Natural killer cell (primary cell): Measurements from ENCODE around the gene NPAS3. TPM values are rescaled to one million over a fixed set of nuclear protein-coding genes. Genes with fewer than 3 reads are reported as not detected.

ENCODE experiments used
- ATAC-seq, 3 donors: fragments of 150-1000 bp in 2 of 3; fragments of 200-7000 bp in 1 of 3; cut with Tn5 transposase; 1 replicate in 1 of 3; 2 replicates in 2 of 3; pipeline ENCODE4 v1.10.0; 2021; ENCODE audit warnings: mild to moderate bottlenecking in 2 of 3, moderate library complexity in 2 of 3
- DNase-seq, 2 donors: peaks; one replicate each; pipeline versions ENCODE4 v3.0.0 to v3.0.0-alpha.2; 2013 to 2021; ENCODE audit warnings: mixed read lengths in 1 of 2
- H3K27ac ChIP-seq: one replicate; pipeline ENCODE4 v1.5.1; 2013; ENCODE audit warnings: mild to moderate bottlenecking, low read length
- H3K27me3 ChIP-seq: one replicate; pipeline ENCODE4 v1.6.1; 2013; ENCODE audit warnings: low read length; ENCODE audit not compliant: control insufficient read depth, insufficient read depth
- H3K36me3 ChIP-seq: one replicate; pipeline ENCODE4 v1.6.1; 2013; ENCODE audit warnings: low read length; ENCODE audit not compliant: control insufficient read depth, insufficient read depth
- H3K4me1 ChIP-seq: one replicate; pipeline ENCODE4 v1.6.1; 2013; ENCODE audit warnings: low read length; ENCODE audit not compliant: control insufficient read depth, insufficient read depth
- H3K4me3 ChIP-seq: one replicate; pipeline ENCODE4 v1.5.1; 2013; ENCODE audit warnings: low read length
- H3K9me3 ChIP-seq: one replicate; pipeline ENCODE4 v1.6.1; 2013; ENCODE audit warnings: low read length; ENCODE audit not compliant: control insufficient read depth, insufficient read depth
- H3K27ac Mint-ChIP-seq, 2 donors: one replicate each; pipeline ENCODE4 v1.8.0; 2022; ENCODE audit warnings: mild to moderate bottlenecking in 2 of 2, mixed read lengths in 2 of 2, moderate library complexity in 1 of 2
- H3K27me3 Mint-ChIP-seq, 2 donors: one replicate each; pipeline ENCODE4 v1.8.0; 2022; ENCODE audit warnings: low read depth in 2 of 2, mixed read lengths in 2 of 2
- H3K36me3 Mint-ChIP-seq: one replicate; pipeline ENCODE4 v1.8.0; 2022; ENCODE audit warnings: mixed read lengths
- H3K4me1 Mint-ChIP-seq, 2 donors: one replicate each; pipeline ENCODE4 v1.8.0; 2022; ENCODE audit warnings: mixed read lengths in 2 of 2
- H3K4me3 Mint-ChIP-seq: one replicate; pipeline ENCODE4 v1.8.0; 2022; ENCODE audit warnings: mild to moderate bottlenecking, moderate library complexity, mixed read lengths
- H3K9me3 Mint-ChIP-seq, 2 donors: one replicate each; pipeline ENCODE4 v1.8.0; 2022; ENCODE audit warnings: mixed read lengths in 2 of 2
- WGBS: methylation state at CpG from one replicate; pipeline ENCODE4 v1.1.7; 2013; ENCODE audit warnings: missing lambda C conversion rate; ENCODE audit not compliant: insufficient coverage; 5-methylcytosine and 5-hydroxymethylcytosine counted together
- intact Hi-C: fragments of 100-400 bp; cut with micrococcal nuclease; formaldehyde crosslinking; loops from one replicate; pipeline ENCODE4 v1.14.2; 2022
- total RNA-seq, 4 donors: library from RNA; stranded (reverse); fragments of 120-200 nt in 1 of 4; gene quantifications; one replicate each; pipeline versions ENCODE4 v1.2.3 to v1.2.4, GENCODE V29; 2013 to 2022
- TF ChIP-seq, protein P1 (sequence below): fragments of 200-600 bp; IDR thresholded peaks from one replicate; pipeline ENCODE4 v1.8.0; 2022; ENCODE audit warnings: antibody characterized with exemption

Gene NPAS3
- total RNA-seq, 3 donors from 2014 or later (not counting 1 experiment from before 2014, with no cell fraction given): not detected

DNA sequence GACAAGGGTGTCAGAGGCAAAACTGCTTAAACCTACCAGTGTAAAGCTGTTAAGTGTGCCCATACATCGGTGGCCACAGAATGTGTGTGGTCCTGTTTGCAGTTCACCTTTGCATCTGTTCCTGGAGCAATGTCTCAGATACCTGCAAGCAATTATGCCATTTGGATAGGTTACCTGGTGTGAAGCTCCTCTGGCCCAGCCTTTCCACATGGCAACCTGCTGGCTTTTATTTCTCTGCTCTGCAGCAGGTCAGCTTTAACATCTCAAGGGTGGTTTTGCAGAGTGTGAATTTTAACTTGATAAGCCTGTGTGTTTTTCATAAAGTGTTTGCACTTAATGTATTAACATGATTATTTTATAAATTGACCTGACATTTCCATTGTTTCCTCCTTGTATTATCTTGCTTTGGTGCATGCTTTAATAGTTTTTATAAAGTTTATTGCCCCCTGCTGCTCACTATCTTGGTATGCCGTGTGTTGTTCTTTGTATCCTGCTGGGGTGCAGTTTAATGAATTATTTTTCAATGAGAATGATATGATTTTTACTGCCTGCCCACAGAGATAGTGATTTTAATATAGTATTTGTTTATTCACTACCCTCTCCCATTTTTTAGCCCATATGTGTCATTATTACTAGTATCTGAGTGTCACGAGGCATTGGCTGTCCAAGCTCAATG lies 403.8 kb downstream of the NPAS3 start:
- WGBS: 92% methylated on average over 3 of the region's 3 CpGs
- TF ChIP-seq, protein P1, sequence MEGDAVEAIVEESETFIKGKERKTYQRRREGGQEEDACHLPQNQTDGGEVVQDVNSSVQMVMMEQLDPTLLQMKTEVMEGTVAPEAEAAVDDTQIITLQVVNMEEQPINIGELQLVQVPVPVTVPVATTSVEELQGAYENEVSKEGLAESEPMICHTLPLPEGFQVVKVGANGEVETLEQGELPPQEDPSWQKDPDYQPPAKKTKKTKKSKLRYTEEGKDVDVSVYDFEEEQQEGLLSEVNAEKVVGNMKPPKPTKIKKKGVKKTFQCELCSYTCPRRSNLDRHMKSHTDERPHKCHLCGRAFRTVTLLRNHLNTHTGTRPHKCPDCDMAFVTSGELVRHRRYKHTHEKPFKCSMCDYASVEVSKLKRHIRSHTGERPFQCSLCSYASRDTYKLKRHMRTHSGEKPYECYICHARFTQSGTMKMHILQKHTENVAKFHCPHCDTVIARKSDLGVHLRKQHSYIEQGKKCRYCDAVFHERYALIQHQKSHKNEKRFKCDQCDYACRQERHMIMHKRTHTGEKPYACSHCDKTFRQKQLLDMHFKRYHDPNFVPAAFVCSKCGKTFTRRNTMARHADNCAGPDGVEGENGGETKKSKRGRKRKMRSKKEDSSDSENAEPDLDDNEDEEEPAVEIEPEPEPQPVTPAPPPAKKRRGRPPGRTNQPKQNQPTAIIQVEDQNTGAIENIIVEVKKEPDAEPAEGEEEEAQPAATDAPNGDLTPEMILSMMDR: no peak
- no peaks in the 10 kb centered on the region for H3K27me3 Mint-ChIP-seq
- no peaks in the 10 kb centered on the region for H3K36me3 ChIP-seq
- H3K4me1 Mint-ChIP-seq: no peaks in the 10 kb centered on the region
- ATAC-seq: no peak
- DNase-seq: no peak
- no peaks in the 10 kb centered on the region for H3K4me1 ChIP-seq
- no peak overlapping the region for H3K4me3 Mint-ChIP-seq
- no peaks in the 10 kb centered on the region for H3K27me3 ChIP-seq
- intact Hi-C loops: no loop called here
- H3K9me3 Mint-ChIP-seq: peaks cover 7 to 9% of the 10 kb centered on the region in 2 donors
- H3K4me3 ChIP-seq: no peak overlapping the region
- no peak overlapping the region for H3K27ac ChIP-seq
- H3K27ac Mint-ChIP-seq: no peak overlapping the region
- no peaks in the 10 kb centered on the region for H3K9me3 ChIP-seq
- H3K36me3 Mint-ChIP-seq: no peaks in the 10 kb centered on the region

DNA sequence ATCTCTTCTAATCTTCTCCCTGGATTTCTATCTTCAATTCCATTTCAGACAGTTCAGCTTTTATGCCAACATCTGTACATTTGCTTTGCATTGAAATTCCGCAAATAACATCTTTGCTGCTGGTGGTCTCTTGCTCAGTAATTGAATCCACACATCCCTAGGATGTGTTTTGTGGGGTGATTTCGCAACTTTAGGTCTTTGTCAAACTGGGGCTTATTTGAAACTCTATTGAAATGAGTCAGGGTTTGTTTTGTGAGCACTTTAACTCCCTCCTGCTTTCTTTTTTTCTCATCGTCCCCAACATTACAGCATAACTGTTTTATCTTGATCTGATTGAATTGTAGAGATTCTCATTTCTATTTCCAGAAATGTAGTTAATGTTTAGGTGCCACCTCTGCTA lies 404.3 kb downstream of the NPAS3 start:
- H3K4me3 ChIP-seq: no peak overlapping the region
- WGBS: 53% methylated on average over 2 of the region's 3 CpGs
- DNase-seq (no peak), ATAC-seq (no peak)
- no peak overlapping the region for H3K4me3 Mint-ChIP-seq
- TF ChIP-seq, protein P1: no peak
- intact Hi-C loops: no loop called here
- no peaks in the 10 kb centered on the region for H3K9me3 ChIP-seq
- no peaks in the 10 kb centered on the region for H3K27me3 Mint-ChIP-seq
- peaks cover 7 to 9% of the 10 kb centered on the region in 2 donors for H3K9me3 Mint-ChIP-seq
- no peaks in the 10 kb centered on the region for H3K4me1 ChIP-seq
- H3K4me1 Mint-ChIP-seq: no peaks in the 10 kb centered on the region
- no peak overlapping the region for H3K27ac ChIP-seq
- H3K36me3 ChIP-seq: no peaks in the 10 kb centered on the region
- H3K27ac Mint-ChIP-seq: no peak overlapping the region
- H3K36me3 Mint-ChIP-seq: no peaks in the 10 kb centered on the region
- H3K27me3 ChIP-seq: no peaks in the 10 kb centered on the region

GRCh38 chr14:33347796-33348195 lies 409.1 kb downstream of the NPAS3 start:
- intact Hi-C loops: no loop called here
- WGBS: no CpG with 5 or more reads among the region's 1 CpG
- H3K4me1 Mint-ChIP-seq: no peaks in the 10 kb centered on the region

More at GRCh38 chr14:33347796-33348195, 409.1 kb downstream of the NPAS3 start:
- DNase-seq (no peak), ATAC-seq (no peak)
- H3K4me1 ChIP-seq: no peaks in the 10 kb centered on the region
- no peak overlapping the region for H3K4me3 ChIP-seq
- no peaks in the 10 kb centered on the region for H3K27me3 ChIP-seq
- TF ChIP-seq, protein P1: no peak
- no peaks in the 10 kb centered on the region for H3K9me3 ChIP-seq
- Mint-ChIP-seq H3K27me3 (no peaks in the 10 kb centered on the region), H3K4me3 (no peak overlapping the region), H3K36me3 (no peaks in the 10 kb centered on the region), H3K27ac (no peak overlapping the region), H3K9me3 (peaks cover 2 to 5% of the 10 kb centered on the region in 2 donors)
- H3K27ac ChIP-seq: no peak overlapping the region
- H3K36me3 ChIP-seq: no peaks in the 10 kb centered on the region
